Measurements from ENCODE around the gene TMEM178B. TPM values are rescaled to one million over a fixed set of nuclear protein-coding genes. Genes with fewer than 3 reads are reported as not detected.
A peak's percentile ranks its signal among the peaks of the same experiment; 100 is the strongest.

Gene TMEM178B
- polyA plus RNA-seq, 1 donor from 2014 or later = 40.7 TPM

DNA sequence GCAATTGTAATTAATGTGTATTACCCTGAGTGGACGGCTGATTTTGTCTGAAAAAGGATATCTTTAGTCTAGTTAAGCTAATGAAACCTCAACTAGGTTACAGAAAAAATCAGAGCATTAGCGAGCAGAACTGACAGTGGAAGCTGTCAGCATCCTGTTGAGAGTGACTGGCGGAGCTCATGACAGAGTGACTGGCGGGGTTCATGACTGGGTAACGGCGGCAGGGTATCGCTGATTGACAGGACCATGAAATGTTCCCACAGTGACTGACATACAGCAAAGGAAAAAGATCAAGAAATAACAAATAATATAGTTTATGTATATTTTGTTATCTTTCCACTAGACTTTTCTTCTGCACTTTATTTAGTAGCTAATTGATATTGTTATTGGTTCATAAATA, 274.9 kb downstream of the TMEM178B start:
- H3K79me2 ChIP-seq (replicated peaks; ENCODE audit: insufficient read depth, low read length) = peaks cover 9% of the 10 kb centered on the region
- H3K36me3 ChIP-seq (ENCODE audit: insufficient read depth, low read length) = no peaks in the 10 kb centered on the region
- H3K9me3 ChIP-seq (ENCODE audit: low read length) = no peaks in the 10 kb centered on the region
- H3K27ac ChIP-seq (ENCODE audit: low read length) = peak overlapping the region; percentile 90
- no peaks in the 10 kb centered on the region for H3K9me2 ChIP-seq (ENCODE audit: insufficient read depth, low read length)
- H3K27me3 ChIP-seq (ENCODE audit: insufficient read depth, low read depth, low read length) = no peaks in the 10 kb centered on the region
- TF ChIP-seq, protein P1, sequence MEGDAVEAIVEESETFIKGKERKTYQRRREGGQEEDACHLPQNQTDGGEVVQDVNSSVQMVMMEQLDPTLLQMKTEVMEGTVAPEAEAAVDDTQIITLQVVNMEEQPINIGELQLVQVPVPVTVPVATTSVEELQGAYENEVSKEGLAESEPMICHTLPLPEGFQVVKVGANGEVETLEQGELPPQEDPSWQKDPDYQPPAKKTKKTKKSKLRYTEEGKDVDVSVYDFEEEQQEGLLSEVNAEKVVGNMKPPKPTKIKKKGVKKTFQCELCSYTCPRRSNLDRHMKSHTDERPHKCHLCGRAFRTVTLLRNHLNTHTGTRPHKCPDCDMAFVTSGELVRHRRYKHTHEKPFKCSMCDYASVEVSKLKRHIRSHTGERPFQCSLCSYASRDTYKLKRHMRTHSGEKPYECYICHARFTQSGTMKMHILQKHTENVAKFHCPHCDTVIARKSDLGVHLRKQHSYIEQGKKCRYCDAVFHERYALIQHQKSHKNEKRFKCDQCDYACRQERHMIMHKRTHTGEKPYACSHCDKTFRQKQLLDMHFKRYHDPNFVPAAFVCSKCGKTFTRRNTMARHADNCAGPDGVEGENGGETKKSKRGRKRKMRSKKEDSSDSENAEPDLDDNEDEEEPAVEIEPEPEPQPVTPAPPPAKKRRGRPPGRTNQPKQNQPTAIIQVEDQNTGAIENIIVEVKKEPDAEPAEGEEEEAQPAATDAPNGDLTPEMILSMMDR (IDR thresholded peaks at IDR 0.05; ENCODE audit: poor library complexity, severe bottlenecking) = no peak
- no peak for TF ChIP-seq MXI1 (conservative IDR thresholded peaks at IDR 0.05; ENCODE audit: poor library complexity, severe bottlenecking)
- TF ChIP-seq, protein P2, sequence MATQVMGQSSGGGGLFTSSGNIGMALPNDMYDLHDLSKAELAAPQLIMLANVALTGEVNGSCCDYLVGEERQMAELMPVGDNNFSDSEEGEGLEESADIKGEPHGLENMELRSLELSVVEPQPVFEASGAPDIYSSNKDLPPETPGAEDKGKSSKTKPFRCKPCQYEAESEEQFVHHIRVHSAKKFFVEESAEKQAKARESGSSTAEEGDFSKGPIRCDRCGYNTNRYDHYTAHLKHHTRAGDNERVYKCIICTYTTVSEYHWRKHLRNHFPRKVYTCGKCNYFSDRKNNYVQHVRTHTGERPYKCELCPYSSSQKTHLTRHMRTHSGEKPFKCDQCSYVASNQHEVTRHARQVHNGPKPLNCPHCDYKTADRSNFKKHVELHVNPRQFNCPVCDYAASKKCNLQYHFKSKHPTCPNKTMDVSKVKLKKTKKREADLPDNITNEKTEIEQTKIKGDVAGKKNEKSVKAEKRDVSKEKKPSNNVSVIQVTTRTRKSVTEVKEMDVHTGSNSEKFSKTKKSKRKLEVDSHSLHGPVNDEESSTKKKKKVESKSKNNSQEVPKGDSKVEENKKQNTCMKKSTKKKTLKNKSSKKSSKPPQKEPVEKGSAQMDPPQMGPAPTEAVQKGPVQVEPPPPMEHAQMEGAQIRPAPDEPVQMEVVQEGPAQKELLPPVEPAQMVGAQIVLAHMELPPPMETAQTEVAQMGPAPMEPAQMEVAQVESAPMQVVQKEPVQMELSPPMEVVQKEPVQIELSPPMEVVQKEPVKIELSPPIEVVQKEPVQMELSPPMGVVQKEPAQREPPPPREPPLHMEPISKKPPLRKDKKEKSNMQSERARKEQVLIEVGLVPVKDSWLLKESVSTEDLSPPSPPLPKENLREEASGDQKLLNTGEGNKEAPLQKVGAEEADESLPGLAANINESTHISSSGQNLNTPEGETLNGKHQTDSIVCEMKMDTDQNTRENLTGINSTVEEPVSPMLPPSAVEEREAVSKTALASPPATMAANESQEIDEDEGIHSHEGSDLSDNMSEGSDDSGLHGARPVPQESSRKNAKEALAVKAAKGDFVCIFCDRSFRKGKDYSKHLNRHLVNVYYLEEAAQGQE (IDR thresholded peaks at IDR 0.05; ENCODE audit: borderline replicate concordance) = no peak
- peak; percentile 11 for TF ChIP-seq RAD21 (conservative IDR thresholded peaks at IDR 0.05)
- TF ChIP-seq EZH2 (IDR thresholded peaks at IDR 0.05; ENCODE audit: borderline replicate concordance, insufficient read depth, low read length, poor library complexity, severe bottlenecking) = no peak
- peak; percentile 27 for TF ChIP-seq SMC3 (conservative IDR thresholded peaks at IDR 0.05; ENCODE audit: poor library complexity)
- TF ChIP-seq TAF1 (IDR thresholded peaks at IDR 0.05; ENCODE audit: low read depth) = no peak
- peak; percentile 100 for TF ChIP-seq EP300 (conservative IDR thresholded peaks at IDR 0.05; ENCODE audit: poor library complexity, severe bottlenecking)
- TF ChIP-seq POLR2AphosphoS5 (IDR thresholded peaks at IDR 0.05) = peak; percentile 94
- peak overlapping the region; percentile 51 for H3K4me3 ChIP-seq (ENCODE audit: low read length)
- H3F3A ChIP-seq (ENCODE audit: insufficient read depth, low read length, poor library complexity, severe bottlenecking) = peaks cover 3% of the 10 kb centered on the region
- H3K4me2 ChIP-seq (ENCODE audit: low read length) = peak overlapping the region; percentile 54
- no peaks in the 10 kb centered on the region for H4K20me1 ChIP-seq (ENCODE audit: insufficient read depth)
- peak overlapping the region; percentile 59 for H3K9ac ChIP-seq (ENCODE audit: low read length)
- H2AFZ ChIP-seq (ENCODE audit: low read depth, low read length) = no peak overlapping the region

DNA sequence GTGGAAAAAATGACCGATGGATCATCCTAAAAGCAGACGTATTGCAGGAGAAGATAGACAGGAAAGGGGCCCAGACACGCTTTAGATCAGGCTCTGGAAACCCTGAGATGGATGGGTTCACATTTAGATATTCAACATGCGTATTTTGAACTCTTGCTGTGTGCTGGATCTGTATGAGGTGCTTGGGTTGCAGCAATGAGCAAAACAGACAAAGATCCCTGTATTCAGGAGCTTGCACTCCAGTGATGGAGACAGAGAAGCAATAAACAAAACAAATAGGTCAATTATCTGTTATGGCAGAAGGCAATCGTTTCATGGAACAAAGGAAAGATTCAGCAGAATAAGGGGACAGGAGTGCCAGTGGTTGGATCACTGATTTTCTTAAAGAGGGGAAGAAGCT, 275.5 kb downstream of the TMEM178B start:
- H3K27me3 ChIP-seq (ENCODE audit: insufficient read depth, low read depth, low read length) = no peaks in the 10 kb centered on the region
- H3K4me3 ChIP-seq (ENCODE audit: low read length) = peak overlapping the region; percentile 46
- no peaks in the 10 kb centered on the region for H3K9me2 ChIP-seq (ENCODE audit: insufficient read depth, low read length)
- no peaks in the 10 kb centered on the region for H3K9me3 ChIP-seq (ENCODE audit: low read length)
- peaks cover 3% of the 10 kb centered on the region for H3F3A ChIP-seq (ENCODE audit: insufficient read depth, low read length, poor library complexity, severe bottlenecking)
- TF ChIP-seq MXI1 (conservative IDR thresholded peaks at IDR 0.05; ENCODE audit: poor library complexity, severe bottlenecking) = no peak
- TF ChIP-seq, protein P2 (IDR thresholded peaks at IDR 0.05; ENCODE audit: borderline replicate concordance) = peak; percentile 33
- no peaks in the 10 kb centered on the region for H3K36me3 ChIP-seq (ENCODE audit: insufficient read depth, low read length)
- no peaks in the 10 kb centered on the region for H4K20me1 ChIP-seq (ENCODE audit: insufficient read depth)
- H2AFZ ChIP-seq (ENCODE audit: low read depth, low read length) = no peak overlapping the region
- H3K9ac ChIP-seq (ENCODE audit: low read length) = peak overlapping the region; percentile 47
- peak overlapping the region; percentile 54 for H3K4me2 ChIP-seq (ENCODE audit: low read length)
- peak overlapping the region; percentile 90 for H3K27ac ChIP-seq (ENCODE audit: low read length)
- H3K79me2 ChIP-seq (replicated peaks; ENCODE audit: insufficient read depth, low read length) = peaks cover 9% of the 10 kb centered on the region

All from neural cell (in vitro differentiated cells).